Measurements from ENCODE around the gene PI4K2A. TPM values are rescaled to one million over a fixed set of nuclear protein-coding genes. Genes with fewer than 3 reads are reported as not detected.

Gene PI4K2A
- total and polyA plus RNA-seq, 8 donors: 2.2 to 8.9 (median 3.6) TPM

DNA sequence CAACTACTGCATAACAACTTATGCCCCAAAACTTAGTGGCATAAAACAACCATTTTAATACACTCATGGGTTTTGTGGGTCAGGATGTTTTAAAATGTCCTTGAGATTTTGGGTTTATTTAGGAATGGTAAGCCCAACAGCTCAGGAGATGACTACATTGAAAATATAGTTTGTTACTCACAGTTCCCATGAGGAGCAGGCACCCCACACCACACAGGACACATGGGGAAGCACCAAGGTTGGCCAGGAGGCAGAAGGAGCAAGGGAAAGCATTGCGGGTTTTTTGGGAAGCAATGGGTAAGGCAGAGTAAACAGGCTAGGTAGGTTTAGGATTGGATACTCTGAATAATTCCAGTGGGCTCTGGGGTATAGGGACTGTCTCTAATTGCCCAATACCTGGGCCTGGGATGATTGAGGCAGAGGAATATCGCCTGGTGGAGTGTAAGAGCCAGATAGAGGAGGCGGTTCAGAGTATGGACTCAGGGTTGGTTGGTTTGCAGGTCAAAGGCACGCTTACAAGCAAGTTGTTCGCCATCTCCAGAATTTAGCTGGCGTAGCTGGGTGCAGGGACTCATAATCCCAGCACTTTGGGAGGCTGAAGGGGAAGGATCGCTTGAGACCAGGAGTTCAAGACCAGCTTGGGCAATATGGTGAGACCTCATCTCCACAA lies 63.1 kb downstream of the PI4K2A start:
- no peak for DNase-seq
- no peak for ATAC-seq
- H3K36me3 ChIP-seq: no peaks in the 10 kb centered on the region
- TF ChIP-seq, protein P1, sequence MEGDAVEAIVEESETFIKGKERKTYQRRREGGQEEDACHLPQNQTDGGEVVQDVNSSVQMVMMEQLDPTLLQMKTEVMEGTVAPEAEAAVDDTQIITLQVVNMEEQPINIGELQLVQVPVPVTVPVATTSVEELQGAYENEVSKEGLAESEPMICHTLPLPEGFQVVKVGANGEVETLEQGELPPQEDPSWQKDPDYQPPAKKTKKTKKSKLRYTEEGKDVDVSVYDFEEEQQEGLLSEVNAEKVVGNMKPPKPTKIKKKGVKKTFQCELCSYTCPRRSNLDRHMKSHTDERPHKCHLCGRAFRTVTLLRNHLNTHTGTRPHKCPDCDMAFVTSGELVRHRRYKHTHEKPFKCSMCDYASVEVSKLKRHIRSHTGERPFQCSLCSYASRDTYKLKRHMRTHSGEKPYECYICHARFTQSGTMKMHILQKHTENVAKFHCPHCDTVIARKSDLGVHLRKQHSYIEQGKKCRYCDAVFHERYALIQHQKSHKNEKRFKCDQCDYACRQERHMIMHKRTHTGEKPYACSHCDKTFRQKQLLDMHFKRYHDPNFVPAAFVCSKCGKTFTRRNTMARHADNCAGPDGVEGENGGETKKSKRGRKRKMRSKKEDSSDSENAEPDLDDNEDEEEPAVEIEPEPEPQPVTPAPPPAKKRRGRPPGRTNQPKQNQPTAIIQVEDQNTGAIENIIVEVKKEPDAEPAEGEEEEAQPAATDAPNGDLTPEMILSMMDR (IDR thresholded peaks at IDR 0.05): no peak
- H3K27me3 ChIP-seq: no peaks in the 10 kb centered on the region
- H3K4me3 ChIP-seq: no peak overlapping the region
- WGBS, 2 donors: 87 to 88% methylated on average over 7 of the region's 7 CpGs
- H3K9me3 ChIP-seq: no peaks in the 10 kb centered on the region
- H3K27ac ChIP-seq: no peak overlapping the region
- intact Hi-C loops (cut with DNase I): no loop called here
- no peaks in the 10 kb centered on the region for H3K4me1 ChIP-seq
- FAIRE-seq: no peak

DNA sequence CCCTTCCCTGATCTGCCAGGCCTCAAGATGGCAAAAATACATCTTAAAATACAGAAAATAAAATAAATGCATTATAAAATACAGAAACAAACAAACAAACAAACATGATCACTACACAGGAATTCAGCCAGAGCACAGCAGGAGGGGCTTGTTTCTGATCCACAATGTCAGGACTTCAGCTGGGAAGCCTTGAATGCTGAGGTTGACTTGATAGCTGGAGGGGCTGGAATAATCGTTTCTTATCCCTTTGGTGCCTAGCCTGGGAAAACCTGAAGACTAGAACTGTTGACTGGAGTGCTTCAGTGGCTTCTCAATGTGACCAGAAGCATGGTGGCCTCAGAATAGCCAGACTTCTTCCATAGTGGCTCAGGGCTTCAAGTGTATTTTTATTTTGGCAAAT lies 63.9 kb downstream of the PI4K2A start:
- Histone ChIP-seq H3K36me3 (no peaks in the 10 kb centered on the region), H3K9me3 (no peaks in the 10 kb centered on the region), H3K4me3 (no peak overlapping the region), H3K4me1 (no peaks in the 10 kb centered on the region), H3K27me3 (no peaks in the 10 kb centered on the region), H3K27ac (no peak overlapping the region)
- intact Hi-C loops (cut with DNase I): no loop called here
- FAIRE-seq (no peak), ATAC-seq (no peak), DNase-seq (no peak)
- TF ChIP-seq, protein P1 (IDR thresholded peaks at IDR 0.05): no peak
- 64 to 68% methylated on average over 1 of the region's 1 CpG for WGBS, 2 donors

DNA sequence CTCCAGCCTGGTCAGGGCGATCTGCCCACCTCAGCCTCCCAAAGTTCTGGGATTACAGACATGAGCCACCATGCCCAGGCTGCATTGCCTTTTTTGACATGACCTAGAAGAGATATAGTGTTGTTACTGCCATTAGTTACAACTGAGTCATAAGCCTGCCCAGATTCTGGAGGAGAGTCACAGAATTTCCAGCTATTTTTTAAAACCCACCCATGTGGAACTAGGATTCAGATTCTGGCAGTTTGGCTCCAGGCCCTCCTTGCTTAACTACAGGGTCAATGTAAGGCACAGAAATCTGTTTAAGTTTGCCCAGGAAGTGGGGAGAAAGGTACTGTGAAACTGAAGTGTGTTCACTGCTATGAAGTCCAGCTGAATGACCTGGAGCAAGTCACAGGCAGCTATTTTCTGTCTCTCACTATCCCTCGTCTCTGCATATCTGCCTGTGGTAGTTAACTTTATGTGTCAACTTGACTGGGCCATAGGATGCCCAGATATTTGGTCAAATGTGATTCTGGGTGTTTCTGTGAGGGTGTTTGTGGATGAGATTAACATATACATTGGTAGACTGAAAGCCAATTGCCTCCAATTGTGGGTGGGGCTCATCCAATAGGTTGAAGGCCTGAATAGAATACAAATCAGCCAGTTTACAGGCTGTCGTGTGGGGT lies 64.7 kb downstream of the PI4K2A start:
- H3K27me3 ChIP-seq: no peaks in the 10 kb centered on the region
- ATAC-seq: no peak
- no peaks in the 10 kb centered on the region for H3K9me3 ChIP-seq
- FAIRE-seq: no peak
- intact Hi-C loops (cut with DNase I): no loop called here
- TF ChIP-seq, protein P1 (IDR thresholded peaks at IDR 0.05): no peak
- no peaks in the 10 kb centered on the region for H3K4me1 ChIP-seq
- 87% methylated on average over 3 of the region's 3 CpGs for WGBS, 2 donors
- no peak overlapping the region for H3K27ac ChIP-seq
- no peaks in the 10 kb centered on the region for H3K36me3 ChIP-seq
- no peak overlapping the region for H3K4me3 ChIP-seq
- no peak for DNase-seq

DNA sequence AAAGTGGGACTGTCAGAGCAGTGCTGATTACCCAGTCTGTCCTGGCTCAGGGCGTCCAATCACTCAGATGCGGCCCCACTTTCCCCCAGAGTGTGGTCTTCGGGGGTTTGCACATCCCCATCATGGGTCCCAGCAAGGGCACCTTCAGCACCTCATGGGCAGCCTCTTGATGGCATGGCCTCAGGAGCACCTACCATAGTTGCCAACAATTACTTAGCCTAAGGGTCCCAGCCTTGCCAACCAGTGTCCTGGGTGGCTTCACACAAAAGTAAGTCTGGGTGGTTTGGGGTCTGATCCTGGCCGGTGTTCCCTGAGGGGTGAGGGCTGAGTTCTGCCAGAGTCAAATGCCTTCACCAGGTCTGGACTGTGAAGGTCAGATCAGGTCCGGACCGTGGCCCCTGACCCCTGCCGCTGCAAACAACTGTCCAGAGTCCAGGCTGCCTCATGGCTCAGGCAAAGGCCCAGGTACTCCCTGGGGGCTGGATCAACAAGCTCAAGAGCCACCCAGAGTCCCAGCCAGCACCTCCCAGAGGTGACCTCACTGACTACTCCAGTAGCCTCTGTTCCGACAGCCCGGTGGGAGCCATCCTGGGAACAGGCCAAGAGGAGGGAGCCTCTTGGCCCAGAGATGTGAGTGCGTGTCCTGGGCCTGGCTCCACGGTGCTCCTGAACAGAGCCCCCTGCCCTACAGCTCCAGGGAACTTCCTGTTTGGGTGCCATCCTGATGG lies 66.8 kb downstream of the PI4K2A start:
- no peaks in the 10 kb centered on the region for H3K27me3 ChIP-seq
- H3K36me3 ChIP-seq: no peaks in the 10 kb centered on the region
- H3K4me1 ChIP-seq: no peaks in the 10 kb centered on the region
- intact Hi-C loops (cut with DNase I): no loop called here
- H3K9me3 ChIP-seq: no peaks in the 10 kb centered on the region
- TF ChIP-seq, protein P1 (IDR thresholded peaks at IDR 0.05): no peak
- ATAC-seq (no peak), DNase-seq (no peak), FAIRE-seq (no peak)
- WGBS, 2 donors: 80 to 87% methylated on average over 11 of the region's 11 CpGs
- no peak overlapping the region for H3K4me3 ChIP-seq
- H3K27ac ChIP-seq: no peak overlapping the region

Data from pancreas (tissue), 10 donors.